T-helper 2 cell (primary cell): ENCODE results near the gene SPECC1.
"Not testable (repeated sequence)": the region's sequence is repeated elsewhere in the genome, so short reads cannot be mapped to it uniquely, and the experiment has no call there.

Experiments
- DNase-seq, 5 experiments: peaks; one replicate each; pipeline versions ENCODE4 v3.0.0 to v3.0.0-alpha.2; 2012 to 2022

SPECC1 gene

DNA sequence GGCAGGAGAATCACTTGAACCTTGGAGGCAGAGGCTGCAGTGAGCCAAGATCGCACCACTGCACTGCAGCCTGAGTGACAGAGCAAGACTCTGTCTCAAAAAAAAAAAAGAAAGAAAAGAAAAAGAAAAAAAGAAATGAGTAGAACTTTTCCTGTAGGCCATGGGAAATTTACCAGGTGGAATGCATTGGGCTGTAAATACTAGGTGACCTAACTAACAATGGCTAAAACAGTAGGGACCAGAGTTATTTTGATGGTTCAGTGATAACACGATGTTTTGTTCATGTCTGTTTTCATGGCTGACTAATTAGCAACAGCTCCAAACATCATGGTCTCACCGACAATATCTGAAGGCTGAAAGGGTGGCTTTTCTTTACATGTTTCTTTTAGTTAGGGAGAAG lies 318.6 kb downstream of the SPECC1 start:
- DNase-seq = not testable (repeated sequence)

DNA sequence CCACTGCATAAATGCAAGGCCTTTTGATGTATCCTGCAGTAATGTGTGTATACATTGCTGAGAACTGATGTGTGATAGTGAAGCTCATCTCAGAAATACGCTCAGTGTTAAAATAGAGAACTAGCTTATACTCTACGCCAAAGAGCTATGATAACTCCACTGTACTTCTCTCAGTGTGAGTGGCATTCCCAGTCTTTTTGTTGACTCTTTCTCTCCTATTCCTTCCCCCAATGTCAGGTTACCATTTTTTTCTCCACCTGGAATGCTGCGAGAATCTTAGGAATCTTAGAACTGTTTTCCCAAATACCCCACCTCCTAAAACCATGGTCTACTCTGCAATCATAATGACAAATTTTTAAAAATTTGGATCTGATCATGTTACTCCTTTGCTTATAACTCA lies 342.2 kb downstream of the SPECC1 start:
- DNase-seq = not testable (repeated sequence)

DNA sequence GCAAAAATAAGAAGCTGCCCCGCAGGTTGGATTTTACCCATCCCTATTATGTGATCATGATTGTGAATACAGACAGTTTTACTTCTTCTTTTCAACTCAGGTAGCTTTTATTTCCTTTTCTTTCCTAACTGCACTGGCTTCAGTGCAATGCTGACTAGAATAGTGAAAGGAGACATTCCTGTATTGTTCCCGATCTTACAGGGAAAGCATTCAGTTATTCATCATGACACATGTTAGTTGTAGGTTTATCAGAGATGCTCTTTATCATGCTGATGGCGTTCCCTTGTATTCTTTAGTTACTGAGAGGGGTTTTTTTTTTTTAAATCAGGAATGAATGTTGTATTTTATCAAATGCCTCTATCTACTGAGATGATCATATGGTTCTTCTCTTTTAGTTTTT lies 343.4 kb downstream of the SPECC1 start:
- not testable (repeated sequence) for DNase-seq

DNA sequence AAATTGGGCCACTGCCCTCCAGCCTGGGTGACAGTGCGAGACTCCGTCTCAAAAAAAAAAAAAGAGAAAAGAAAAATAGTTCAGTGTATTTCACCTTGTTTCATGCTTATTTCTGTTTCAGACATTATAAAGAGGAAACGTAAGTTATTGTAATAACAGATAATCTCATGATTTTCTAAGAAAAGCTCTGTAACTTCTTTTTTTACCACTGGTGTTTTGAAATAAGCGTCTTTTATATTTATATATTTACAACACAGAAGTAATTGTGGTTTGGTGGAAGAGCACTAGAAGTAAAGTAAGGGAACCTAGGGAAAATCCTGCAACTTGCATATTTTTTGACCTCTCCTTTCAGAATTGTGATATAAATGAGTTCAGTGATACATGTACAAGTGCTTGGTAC lies 354.7 kb downstream of the SPECC1 start:
- DNase-seq = not testable (repeated sequence)
